ENCODE results near the gene SART1.
A peak's percentile ranks its signal among the peaks of the same experiment; 100 is the strongest.

SART1 gene

GRCh38 chr11:66002648-66003225 lies 41.2 kb downstream of the SART1 start:
- TF ChIP-seq CTCF (conservative IDR thresholded peaks at IDR 0.05) (no peak), ZFX (IDR thresholded peaks at IDR 0.05) (no peak)
- H3K27ac ChIP-seq, result peak overlapping the region; percentile 84

GRCh38 chr11:66003291-66003690 lies 41.8 kb downstream of the SART1 start:
- peak overlapping the region; percentile 84 for H3K27ac ChIP-seq
- TF ChIP-seq CTCF (conservative IDR thresholded peaks at IDR 0.05), result no peak
- no peak for TF ChIP-seq ZFX (IDR thresholded peaks at IDR 0.05)

GRCh38 chr11:66004186-66004585 lies 42.7 kb downstream of the SART1 start:
- TF ChIP-seq ZFX (IDR thresholded peaks at IDR 0.05) (no peak), CTCF (conservative IDR thresholded peaks at IDR 0.05) (no peak)
- H3K27ac ChIP-seq, result peak overlapping the region; percentile 84

GRCh38 chr11:66006134-66006890 lies 44.8 kb downstream of the SART1 start:
- no peak for TF ChIP-seq CTCF (conservative IDR thresholded peaks at IDR 0.05)
- no peak for TF ChIP-seq ZFX (IDR thresholded peaks at IDR 0.05)
- no peak overlapping the region for H3K27ac ChIP-seq

GRCh38 chr11:66006891-66007176 lies 45.3 kb downstream of the SART1 start:
- TF ChIP-seq ZFX (IDR thresholded peaks at IDR 0.05) (no peak), CTCF (conservative IDR thresholded peaks at IDR 0.05) (no peak)
- no peak overlapping the region for H3K27ac ChIP-seq

- TF ChIP-seq ZFX (IDR thresholded peaks at IDR 0.05) (no peak), CTCF (conservative IDR thresholded peaks at IDR 0.05) (no peak)
- H3K27ac ChIP-seq, result no peak overlapping the region
Measured at GRCh38 chr11:66007201-66007634, 45.7 kb downstream of the SART1 start.

GRCh38 chr11:66008095-66008467 lies 46.5 kb downstream of the SART1 start:
- no peak overlapping the region for H3K27ac ChIP-seq
- no peak for TF ChIP-seq ZFX (IDR thresholded peaks at IDR 0.05)
- no peak for TF ChIP-seq CTCF (conservative IDR thresholded peaks at IDR 0.05)
